Stimulated activated CD4-positive, alpha-beta T cell treated with anti-CD3 and anti-CD28 coated beads, Interleukin-2, amount 100 ng/mL, for 48 hours (primary cell): ENCODE data around the gene SPATA2L.

Experiments
- DNase-seq, 2 donors: peaks; one replicate each; pipeline ENCODE4 v3.0.0-alpha.2; 2020

The SPATA2L gene, protein sequence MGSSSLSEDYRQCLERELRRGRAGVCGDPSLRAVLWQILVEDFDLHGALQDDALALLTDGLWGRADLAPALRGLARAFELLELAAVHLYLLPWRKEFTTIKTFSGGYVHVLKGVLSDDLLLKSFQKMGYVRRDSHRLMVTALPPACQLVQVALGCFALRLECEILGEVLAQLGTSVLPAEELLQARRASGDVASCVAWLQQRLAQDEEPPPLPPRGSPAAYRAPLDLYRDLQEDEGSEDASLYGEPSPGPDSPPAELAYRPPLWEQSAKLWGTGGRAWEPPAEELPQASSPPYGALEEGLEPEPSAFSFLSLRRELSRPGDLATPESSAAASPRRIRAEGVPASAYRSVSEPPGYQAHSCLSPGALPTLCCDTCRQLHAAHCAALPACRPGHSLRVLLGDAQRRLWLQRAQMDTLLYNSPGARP

GRCh38 chr16:89701425-89702406, at the start of gene SPATA2L:
Gene SPATA2L, minus strand, starts transcription at chr16:89701705. Its CDS starts 473 bp downstream, at chr16:89701232.
- DNase-seq = peak; percentile 92 to 97

- DNase-seq = no peak
Observed at GRCh38 chr16:89749637-89750036, 48.1 kb upstream of the SPATA2L start.

DNA sequence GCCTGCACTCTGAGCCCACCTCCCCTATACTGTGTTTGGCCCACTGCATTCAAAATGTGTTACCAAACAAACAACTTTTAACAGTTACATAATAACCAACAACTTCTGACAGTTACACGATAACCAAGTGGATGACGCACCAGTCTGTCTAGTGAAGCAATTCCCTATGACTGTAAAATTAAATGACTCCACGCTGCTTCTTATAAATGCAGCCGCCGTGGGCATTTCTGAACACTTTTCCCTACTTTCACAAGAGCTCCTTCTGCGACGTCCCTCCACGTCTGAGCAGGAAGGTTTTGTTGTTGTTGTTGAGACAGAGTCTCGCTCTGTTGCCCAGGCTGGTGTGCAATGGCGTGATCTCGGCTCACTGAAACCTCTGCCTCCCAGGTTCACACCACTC, 47.4 kb upstream of the SPATA2L start:
- no peak for DNase-seq

- DNase-seq = no peak
Observed at GRCh38 chr16:89748076-89748475, 46.6 kb upstream of the SPATA2L start.

DNA sequence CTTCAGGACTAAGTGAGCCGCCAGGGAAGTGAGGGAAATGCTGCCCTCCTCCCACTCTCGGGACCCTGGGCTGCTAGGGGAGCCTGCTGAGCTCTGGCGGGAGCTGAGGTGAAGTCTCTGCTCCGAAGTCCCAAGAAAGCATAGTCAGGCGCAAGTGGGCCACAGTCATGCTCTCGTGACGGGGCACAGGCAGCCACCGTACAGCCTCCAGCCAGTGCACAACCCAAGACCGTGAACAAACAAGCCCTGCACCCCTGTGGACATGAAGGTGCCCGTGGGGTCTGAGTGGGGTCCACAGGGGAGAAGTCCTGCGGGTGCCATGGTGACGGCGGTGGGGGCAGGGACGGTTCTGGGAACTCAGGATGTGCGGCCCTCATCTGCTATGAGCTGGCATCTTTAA, 44.5 kb upstream of the SPATA2L start:
- DNase-seq = no peak

- no peak for DNase-seq
Observed at GRCh38 chr16:89744813-89745212, 43.3 kb upstream of the SPATA2L start.

GRCh38 chr16:89742948-89743347, 41.4 kb upstream of the SPATA2L start:
- DNase-seq = no peak

GRCh38 chr16:89741342-89742014, 40.0 kb upstream of the SPATA2L start:
- no peak for DNase-seq

DNA sequence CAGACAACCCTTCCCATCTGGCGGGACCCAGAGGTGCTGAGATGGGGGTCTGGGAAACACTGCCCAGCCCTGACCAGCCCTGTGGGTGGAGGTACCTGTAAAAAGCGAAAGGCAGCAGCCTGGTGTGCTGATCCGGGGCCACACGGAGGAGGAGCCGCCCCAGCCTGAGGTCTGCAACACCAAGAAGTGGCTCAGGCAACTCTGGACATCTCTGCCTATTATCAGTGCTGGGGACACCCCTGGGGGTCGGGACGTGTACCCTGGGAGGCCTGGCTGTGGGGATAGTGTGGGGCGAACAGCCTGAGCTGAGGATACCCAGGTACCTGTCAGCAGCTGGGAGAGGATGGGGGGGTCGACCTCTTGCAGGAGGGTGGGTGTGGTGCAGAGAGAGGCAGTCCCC, 37.9 kb upstream of the SPATA2L start:
- no peak for DNase-seq

DNA sequence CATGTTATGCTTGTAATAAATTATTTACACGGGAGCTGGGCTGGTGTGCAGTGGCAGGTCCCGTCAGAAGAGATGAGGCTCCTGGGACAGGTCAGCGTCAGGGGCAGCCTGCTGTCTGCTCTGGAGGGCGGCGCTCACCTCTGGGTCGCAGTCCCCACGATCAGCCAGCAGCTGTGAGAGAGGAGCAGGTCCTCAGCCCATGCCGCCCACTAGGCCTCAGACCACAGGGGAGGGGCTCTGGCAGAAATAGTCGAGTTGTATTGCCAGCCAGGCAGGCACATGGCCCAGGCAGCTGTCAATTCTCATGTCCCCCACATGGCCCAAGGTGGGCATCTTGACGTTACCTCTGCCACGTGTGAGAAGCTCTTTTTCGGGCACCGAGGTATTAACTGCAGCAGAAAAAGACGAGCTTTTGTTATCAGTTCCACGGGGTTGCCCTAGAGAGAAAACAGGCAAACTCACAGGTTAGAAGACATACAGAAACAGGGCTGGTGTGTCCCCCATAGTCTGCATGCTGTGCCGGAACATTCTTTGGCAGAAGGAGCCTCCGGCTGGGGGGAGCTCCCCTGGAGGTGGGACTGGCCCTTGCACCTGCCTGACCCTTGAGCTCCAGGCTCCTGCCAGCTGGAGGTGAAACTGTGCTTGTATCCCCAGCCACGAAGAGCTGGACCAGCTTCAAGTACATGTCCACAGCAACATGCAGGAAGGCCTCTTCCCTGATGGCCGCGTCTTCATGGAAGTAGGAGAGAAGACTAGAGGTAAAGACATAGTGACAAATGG, 37.2 kb upstream of the SPATA2L start:
- no peak for DNase-seq

- DNase-seq = no peak
Observed at GRCh38 chr16:89738072-89738377, 36.5 kb upstream of the SPATA2L start.

DNA sequence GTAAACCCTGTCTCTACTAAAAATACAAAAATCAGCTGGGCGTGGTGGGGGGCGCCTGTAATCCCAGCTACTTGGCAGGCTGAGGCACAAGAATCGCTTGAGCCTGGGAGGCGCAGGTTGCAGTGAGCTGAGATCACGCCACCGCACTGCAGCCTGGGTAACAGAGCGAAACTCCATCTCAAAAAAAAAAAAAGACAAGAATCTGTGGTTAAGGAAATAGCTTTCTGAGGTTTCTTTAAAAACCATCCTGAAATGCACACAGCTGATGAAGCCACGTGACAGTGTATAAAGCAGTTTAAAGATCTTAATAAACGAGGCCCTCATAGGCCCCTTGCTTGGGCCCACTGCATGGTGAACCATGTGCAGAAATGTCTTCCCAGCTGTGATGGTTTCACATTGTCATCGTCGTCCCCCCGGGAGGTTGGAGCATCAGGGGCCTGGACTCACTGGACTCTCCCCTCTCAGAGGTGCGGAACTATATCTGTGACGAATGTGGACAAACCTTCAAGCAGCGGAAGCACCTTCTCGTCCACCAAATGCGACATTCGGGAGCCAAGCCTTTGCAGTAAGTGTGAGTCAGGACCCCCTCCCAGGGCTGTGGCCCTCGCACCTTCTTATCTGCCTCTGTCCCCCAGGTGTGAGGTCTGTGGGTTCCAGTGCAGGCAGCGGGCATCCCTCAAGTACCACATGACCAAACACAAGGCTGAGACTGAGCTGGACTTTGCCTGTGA, 36.0 kb upstream of the SPATA2L start:
- no peak for DNase-seq

GRCh38 chr16:89736554-89736953, 35.0 kb upstream of the SPATA2L start:
- no peak for DNase-seq

DNA sequence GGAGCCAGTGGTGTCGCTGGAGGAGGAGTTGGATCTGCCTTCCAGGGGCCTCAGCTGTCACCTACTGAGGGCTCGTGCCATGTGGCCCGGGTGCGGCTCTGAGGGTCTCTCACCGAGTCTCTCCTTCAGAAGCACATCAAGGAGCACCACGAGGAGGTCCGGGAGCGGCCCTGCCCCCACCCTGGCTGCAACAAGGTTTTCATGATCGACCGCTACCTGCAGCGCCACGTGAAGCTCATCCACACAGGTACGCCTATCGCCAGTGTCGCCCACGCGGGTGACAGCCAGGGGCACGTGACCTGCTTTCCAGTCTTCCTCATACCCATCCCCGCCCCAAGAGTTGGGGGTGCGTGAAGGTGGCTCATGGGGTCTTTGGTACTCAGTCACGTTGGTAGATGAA, 32.3 kb upstream of the SPATA2L start:
- no peak for DNase-seq

DNA sequence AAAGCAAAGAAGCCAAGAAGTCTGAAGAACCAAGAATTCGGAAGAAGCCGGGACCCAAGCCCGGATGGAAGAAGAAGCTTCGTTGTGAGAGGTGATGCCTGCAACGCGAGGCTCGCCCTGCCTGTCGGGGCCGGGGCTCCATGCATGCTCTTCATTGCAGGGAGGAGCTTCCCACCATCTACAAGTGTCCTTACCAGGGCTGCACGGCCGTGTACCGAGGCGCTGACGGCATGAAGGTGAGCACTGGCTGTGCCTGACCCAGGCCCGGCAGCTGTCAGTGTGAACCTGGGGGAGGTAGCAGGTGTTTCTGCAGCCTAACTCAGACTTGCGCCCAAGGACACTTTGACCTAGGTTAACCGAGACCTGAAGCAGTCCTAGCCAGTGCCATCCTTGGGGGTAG, 31.8 kb upstream of the SPATA2L start:
- DNase-seq = no peak

- DNase-seq = no peak
Observed at GRCh38 chr16:89732918-89733242, 31.4 kb upstream of the SPATA2L start.

- no peak for DNase-seq
Observed at GRCh38 chr16:89732142-89732917, 30.8 kb upstream of the SPATA2L start.

DNA sequence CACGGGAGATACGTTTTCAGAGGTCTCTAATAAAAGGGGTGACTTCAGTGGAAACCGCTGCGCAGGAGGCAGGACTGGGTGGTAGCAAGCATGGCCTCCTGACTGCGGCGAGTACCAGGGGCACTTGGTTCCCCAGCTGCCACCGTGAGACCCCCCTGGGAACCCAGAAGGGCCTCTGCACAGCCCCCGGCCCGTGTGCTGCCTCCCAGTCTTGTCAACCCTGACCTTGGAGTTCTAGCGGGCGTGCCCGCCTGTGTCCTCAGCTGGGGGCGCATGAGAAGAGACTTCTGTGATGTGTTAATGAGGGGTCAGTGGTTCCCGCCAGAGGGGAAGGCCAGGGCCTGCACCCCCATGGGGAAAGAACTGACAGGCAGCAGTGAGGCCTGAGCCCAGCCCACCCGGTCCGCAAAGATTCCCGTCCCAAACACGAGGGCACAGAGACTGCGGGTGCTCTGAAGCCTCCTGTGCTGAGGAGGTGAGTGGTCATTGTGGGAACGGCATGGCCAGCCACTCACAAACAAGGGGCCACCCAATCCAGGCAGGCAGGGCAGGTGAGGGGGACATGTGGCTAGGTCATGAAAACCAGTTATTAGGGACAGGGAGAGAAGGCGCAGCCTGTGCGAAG, 29.2 kb upstream of the SPATA2L start:
- no peak for DNase-seq

- no peak for DNase-seq
Observed at GRCh38 chr16:89729863-89730593, 28.5 kb upstream of the SPATA2L start.

DNA sequence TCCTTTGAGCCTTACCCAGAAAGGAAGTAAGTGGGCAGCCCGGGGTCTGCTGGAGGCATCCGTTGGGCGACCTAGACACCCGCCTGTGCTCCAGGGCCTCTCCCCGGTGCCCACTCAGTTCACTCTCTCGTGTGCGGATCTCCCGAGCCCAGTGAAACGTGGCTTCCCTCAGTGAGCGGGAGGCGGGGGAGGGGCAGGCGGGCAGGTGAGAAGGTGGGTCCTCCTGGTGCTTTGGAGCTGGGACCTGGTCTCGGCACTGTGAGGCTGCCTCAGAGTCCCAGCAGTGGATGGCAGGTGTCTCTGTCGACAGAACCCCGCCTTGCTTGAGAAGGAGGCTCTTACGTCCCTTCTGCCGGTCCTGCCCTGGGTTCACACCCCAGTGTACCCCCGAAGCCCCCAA, 27.8 kb upstream of the SPATA2L start:
- DNase-seq = no peak
